ENCODE results near the gene ESRRA. TPM values are rescaled to one million over a fixed set of nuclear protein-coding genes. Genes with fewer than 3 reads are reported as not detected.

The ESRRA gene
- total and polyA plus RNA-seq, 2 of the 8 experiments (the other 6 are each of a cell fraction or from before 2014, with no cell fraction given), result 18.2 to 37.0 TPM

GRCh38 chr11:64321533-64321932 lies 16.2 kb downstream of the ESRRA start:
- peaks cover 0 to 16% (median 3%) of the 10 kb centered on the region in 4 experiments; a peak in 6 of 8 replicates for H3K36me3 ChIP-seq (ENCODE audit: control insufficient read depth in 2 of 4, insufficient read depth in 4 of 4, low read length in 3 of 4)
- no peak overlapping the region for H3K9ac ChIP-seq (replicated peaks in 1 of 4; ENCODE audit: extremely low read depth in 1 of 4, low read depth in 3 of 4, low read length in 3 of 4)
- ChIA-PET CTCF (ENCODE audit: partially characterized antibody) (interaction anchor here (3.3 to 37.6 kb wide), 3 partner anchors 11 to 34 kb away, joined by 20 to 614 read pairs (median 27); partner anchors contain the start of genes CATSPERZ, ESRRA, PRDX5 and TRMT112), POLR2A (ENCODE audit: partially characterized antibody) (interaction anchor here (2.6 kb wide), 1 partner anchor 10 kb away, joined by 12 read pairs; no protein-coding TSS in a partner anchor)
- H3K4me1 ChIP-seq (replicated peaks in 1 of 4; ENCODE audit: control insufficient read depth in 3 of 4, insufficient read depth in 4 of 4, low read length in 3 of 4), result peaks cover 1 to 10% (median 5%) of the 10 kb centered on the region in 4 experiments; a peak in 6 of 7 replicates
- no peaks in the 10 kb centered on the region for H3K27me3 ChIP-seq (replicated peaks in 1 of 4; ENCODE audit: control insufficient read depth in 3 of 4, extremely low read depth in 1 of 4, insufficient read depth in 3 of 4, low read length in 3 of 4)
- H3K4ac ChIP-seq (replicated peaks; ENCODE audit: insufficient read length, low read depth, low read length), result no peak overlapping the region
- H4K8ac ChIP-seq (ENCODE audit: extremely low read depth, insufficient read depth, low read length), result no peak overlapping the region
- H2BK5ac ChIP-seq (ENCODE audit: low read depth, low read length), result no peak overlapping the region
- H4K20me1 ChIP-seq (replicated peaks in 1 of 2; ENCODE audit: control insufficient read depth in 1 of 2, insufficient read depth in 2 of 2, low read length in 2 of 2), result peaks cover 0 to 3% of the 10 kb centered on the region in 2 experiments
- no peak overlapping the region for H3K14ac ChIP-seq (ENCODE audit: insufficient read length)
- no peak overlapping the region for H3K23ac ChIP-seq (ENCODE audit: insufficient read length)
- no peak overlapping the region for H2BK120ac ChIP-seq (replicated peaks; ENCODE audit: low read depth, low read length)
- no peak overlapping the region for H2AFZ ChIP-seq (ENCODE audit: low read length)
- no peak overlapping the region for H3K18ac ChIP-seq (ENCODE audit: extremely low read depth, low read length)
- WGBS, 2 experiments (ENCODE audit: extremely low coverage in 1 of 2, insufficient coverage in 1 of 2, insufficient read length in 1 of 2, insufficient replicate concordance in 2 of 2, low coverage in 1 of 2, low lambda C conversion rate in 2 of 2, missing lambda C conversion rate in 1 of 2), result 95% methylated on average over 5 of the region's 5 CpGs; no CpG with 5 or more reads in 1 of the 2 experiments
- no peak overlapping the region for H3K56ac ChIP-seq (replicated peaks; ENCODE audit: insufficient read length, low read depth, low read length)
- H4K91ac ChIP-seq (replicated peaks; ENCODE audit: insufficient read length, low read length), result no peak overlapping the region
- H3K4me2 ChIP-seq (ENCODE audit: insufficient read depth in 1 of 2, low read depth in 2 of 2, low read length in 2 of 2), result no peak overlapping the region
- no peak overlapping the region for H3K4me3 ChIP-seq (ENCODE audit: extremely low read depth in 1 of 4, insufficient read depth in 2 of 4, low read depth in 3 of 4, low read length in 4 of 4)
- DNase-seq (ENCODE audit: low read depth in 1 of 2, low spot score in 2 of 2), result no peak
- peaks cover 5% of the 10 kb centered on the region; the same call in 1 of the 2 replicates for H3K23me2 ChIP-seq (ENCODE audit: low read depth, low read length)
- H2BK12ac ChIP-seq (ENCODE audit: low read depth, low read length), result no peak overlapping the region
- H3K9me3 ChIP-seq (ENCODE audit: insufficient read depth in 2 of 2, low read depth in 1 of 2, low read length in 1 of 2), result no peaks in the 10 kb centered on the region
- 0 out of 2 replicates have a peak, but pooled peaks cover 5% of the 10 kb centered on the region for H3K79me1 ChIP-seq (ENCODE audit: low read depth, low read length)
- peaks cover 0 to 10% of the 10 kb centered on the region in 2 experiments; a peak in 1 of 4 replicates for H3K79me2 ChIP-seq (ENCODE audit: control insufficient read depth in 1 of 2, insufficient read depth in 2 of 2, low read length in 2 of 2)
- no peak overlapping the region for H2BK15ac ChIP-seq (ENCODE audit: low read length)
- no peak overlapping the region for H2AK5ac ChIP-seq (ENCODE audit: low read depth, low read length)
- no peak for FAIRE-seq
- H2BK20ac ChIP-seq (ENCODE audit: low read length), result no peak overlapping the region
- H4K5ac ChIP-seq (ENCODE audit: insufficient read length, low read depth, low read length), result no peak overlapping the region
- no peak overlapping the region for H3K27ac ChIP-seq (ENCODE audit: low read depth, low read length)
- TF ChIP-seq BRCA1 (IDR thresholded peaks at IDR 0.05; ENCODE audit: low read depth, low read length) (no peak), SP1 (IDR thresholded peaks at IDR 0.05; ENCODE audit: low read depth, low read length) (no peak; the same call in 1 of the 2 replicates), NRF1 (IDR thresholded peaks at IDR 0.05; ENCODE audit: low read depth, low read length) (no peak), NANOG (IDR thresholded peaks at IDR 0.05; ENCODE audit: insufficient read depth, low read depth, low read length, poor library complexity, severe bottlenecking) (no peak), POLR2A (IDR thresholded peaks at IDR 0.05; ENCODE audit: control extremely low read depth in 1 of 2, low read depth in 2 of 2, low read length in 2 of 2) (no peak), CTCF (IDR thresholded peaks at IDR 0.05; ENCODE audit: control extremely low read depth in 1 of 3, insufficient read depth in 1 of 3, low read depth in 1 of 3, low read length in 3 of 3) (no peak), TBP (IDR thresholded peaks at IDR 0.05; ENCODE audit: low read depth, low read length) (no peak), GABPA (IDR thresholded peaks at IDR 0.05; ENCODE audit: borderline replicate concordance, insufficient read depth, low read length) (no peak), YY1 (IDR thresholded peaks at IDR 0.05; ENCODE audit: low read depth, low read length) (no peak), EZH2 (IDR thresholded peaks at IDR 0.05; ENCODE audit: low read depth, low read length, severe bottlenecking) (no peak), GTF2F1 (IDR thresholded peaks at IDR 0.05; ENCODE audit: borderline replicate concordance, low read depth, low read length) (no peak), SIRT6 (IDR thresholded peaks at IDR 0.05; ENCODE audit: low read length) (no peak)
